Keratinocyte (primary cell): ENCODE data around the gene KAT2B. TPM values are rescaled to one million over a fixed set of nuclear protein-coding genes. Genes with fewer than 3 reads are reported as not detected.
A peak's percentile ranks its signal among the peaks of the same experiment; 100 is the strongest.

ENCODE experiments used
- DNase-seq: peaks from one replicate; pipeline ENCODE4 v3.0.0-alpha.2; 2011; ENCODE audit warnings: low read depth, missing footprints, low spot score
- FAIRE-seq: peaks from 2 replicates; lab custom pipeline; 2011; peaks lifted over from hg19 to GRCh38; lab: Jason Lieb, UNC
- H2AFZ ChIP-seq: 2 replicates; pipeline ENCODE4 v1.6.0; 2012; ENCODE audit warnings: low read length, control low read depth, inconsistent platforms; ENCODE audit not compliant: control insufficient read depth
- H3K27ac ChIP-seq: 2 replicates; pipeline ENCODE4 v1.5.1; 2011; ENCODE audit warnings: low read length; ENCODE audit not compliant: control insufficient read depth, insufficient read depth
- H3K27me3 ChIP-seq: 3 replicates; pipeline ENCODE4 v1.6.0; 2011; ENCODE audit warnings: low read length; ENCODE audit not compliant: control insufficient read depth, insufficient read depth; ENCODE audit errors: extremely low read depth
- H3K36me3 ChIP-seq, 2 experiments: 2 replicates in 1 of 2; 3 replicates in 1 of 2; pipeline ENCODE4 v1.5.1; 2011; ENCODE audit warnings: low read length in 2 of 2, mild to moderate bottlenecking in 1 of 2; ENCODE audit not compliant: control insufficient read depth in 2 of 2, insufficient read depth in 2 of 2; ENCODE audit errors: extremely low read depth in 1 of 2
- H3K4me1 ChIP-seq: 3 replicates; pipeline ENCODE4 v1.5.1; 2011; ENCODE audit warnings: low read length; ENCODE audit not compliant: control insufficient read depth, insufficient read depth; ENCODE audit errors: extremely low read depth
- H3K4me2 ChIP-seq: 3 replicates; pipeline ENCODE4 v1.6.0; 2011; ENCODE audit warnings: low read depth, low read length; ENCODE audit not compliant: control insufficient read depth, insufficient read depth; ENCODE audit errors: extremely low read depth
- H3K4me3 ChIP-seq, 3 experiments: fragments of 200-600 bp in 1 of 3; sonication (generic) in 1 of 3; 2 replicates in 2 of 3; 3 replicates in 1 of 3; pipeline ENCODE4 v1.5.1; 2011 to 2016; ENCODE audit warnings: low read length in 3 of 3, mild to moderate bottlenecking in 3 of 3, control low read depth in 2 of 3, inconsistent platforms in 1 of 3, low read depth in 1 of 3, mixed read lengths in 1 of 3, mixed run types in 1 of 3, moderate library complexity in 1 of 3; ENCODE audit not compliant: control insufficient read depth in 2 of 3, insufficient read depth in 2 of 3; ENCODE audit errors: extremely low read depth in 1 of 3
- H3K79me2 ChIP-seq: 2 replicates; pipeline ENCODE4 v1.6.0; 2012; ENCODE audit warnings: low read length; ENCODE audit not compliant: control insufficient read depth, insufficient read depth
- H3K9ac ChIP-seq: 3 replicates; pipeline ENCODE4 v1.6.0; 2011; ENCODE audit warnings: low read length; ENCODE audit not compliant: control insufficient read depth, insufficient read depth; ENCODE audit errors: extremely low read depth
- H3K9me1 ChIP-seq: 3 replicates; pipeline ENCODE4 v1.6.0; 2011; ENCODE audit warnings: low read length; ENCODE audit not compliant: control insufficient read depth, insufficient read depth; ENCODE audit errors: extremely low read depth
- H3K9me3 ChIP-seq: 2 replicates; pipeline ENCODE4 v1.5.1; 2012; ENCODE audit warnings: low read depth, low read length; ENCODE audit not compliant: control insufficient read depth
- H4K20me1 ChIP-seq: 3 replicates; pipeline ENCODE4 v1.6.0; 2011; ENCODE audit warnings: low read length; ENCODE audit not compliant: control insufficient read depth, insufficient read depth; ENCODE audit errors: extremely low read depth
- EZH2 ChIP-seq: IDR thresholded peaks from one replicate; pipeline ENCODE4 v1.6.1; 2012; ENCODE audit warnings: inconsistent platforms, mild to moderate bottlenecking, low read length, moderate library complexity
- dilution Hi-C: fragments of 300-500 bp; cut with MboI; formaldehyde crosslinking; loops from one replicate; pipeline ENCODE4 v1.7.0; 2020; ENCODE audit warnings: low sequenced_read_pairs; ENCODE audit not compliant: extremely low pct_ligation_motif_present
- polyA plus RNA-seq, 5 experiments: library from polyadenylated mRNA; depleted of rRNA in 3 of 5; stranded (reverse) in 3 of 5; stranded (forward) in 1 of 5; unstranded in 1 of 5; fragments of >200 nt; gene quantifications; 1 replicate in 1 of 5; 2 replicates in 3 of 5; 3 replicates in 1 of 5; pipeline versions ENCODE4 v1.2.1 to v1.2.3, GENCODE V29; 2011 to 2012; ENCODE audit warnings: missing spikeins in 2 of 5, low read depth in 1 of 5, low replicate concordance in 1 of 5
- TF ChIP-seq, protein P1 (sequence below), 3 experiments: IDR thresholded peaks in 1 of 3; conservative IDR thresholded peaks in 1 of 3; optimal IDR thresholded peaks in 1 of 3; 2 replicates in 2 of 3; 3 replicates in 1 of 3; pipeline versions ENCODE3 to v1.5.1; 2011; ENCODE audit warnings: low read length in 3 of 3, mild to moderate bottlenecking in 3 of 3, moderate library complexity in 2 of 3, control low read depth in 1 of 3, inconsistent platforms in 1 of 3; ENCODE audit not compliant: insufficient read depth in 2 of 3; ENCODE audit errors: extremely low read depth in 1 of 3

Gene KAT2B
- polyA plus RNA-seq, 1 donor (not counting 4 experiments of a cell fraction or from before 2014, with no cell fraction given), result 4.6 TPM

DNA sequence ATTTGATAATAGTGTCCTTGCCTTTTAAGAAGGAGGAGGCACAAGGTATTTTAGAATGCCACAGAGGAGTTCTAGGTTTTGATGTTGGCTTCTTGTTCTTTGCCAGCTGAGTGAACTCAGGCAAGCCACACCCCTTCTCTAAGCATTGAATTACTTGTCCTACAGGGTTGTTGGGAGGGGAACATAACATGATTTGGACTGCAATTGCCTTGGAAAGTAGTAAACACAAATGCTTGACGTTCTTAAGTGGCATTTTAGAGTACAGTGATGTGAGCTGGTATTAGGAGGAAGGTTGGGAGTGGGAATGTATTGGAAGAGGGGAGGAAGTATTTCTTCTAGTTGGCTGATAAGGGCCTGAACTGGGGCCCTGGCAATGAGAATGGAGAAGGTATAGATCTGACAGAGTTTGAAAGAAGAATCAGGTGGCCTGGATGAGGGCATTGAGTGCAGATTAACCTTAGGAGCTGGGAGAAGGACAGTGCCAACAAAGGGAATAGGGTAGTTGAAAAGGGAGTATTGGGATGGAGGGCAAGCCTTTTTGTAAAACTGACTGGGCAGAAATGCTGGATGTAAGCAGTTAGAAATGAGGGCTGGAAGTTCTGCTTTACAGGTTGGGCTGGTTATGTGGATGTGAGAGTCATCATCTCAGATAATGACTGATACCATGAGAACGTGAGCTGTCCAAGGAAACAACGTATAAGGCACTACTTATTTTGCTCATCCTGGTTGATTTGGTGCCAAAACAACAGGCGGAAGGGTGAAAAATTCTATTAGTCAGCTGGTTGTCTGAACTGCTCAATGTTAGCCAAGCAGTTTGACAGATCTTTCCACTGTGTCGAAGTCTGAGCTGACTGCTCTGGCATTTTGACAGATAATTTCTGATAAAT is 16.7 kb downstream of the KAT2B start:
- H3K4me3 ChIP-seq, result peak overlapping the region in 2 of 3 experiments; percentile 16 to 30
- H2AFZ ChIP-seq, result no peak overlapping the region
- H3K79me2 ChIP-seq, result no peaks in the 10 kb centered on the region
- H3K4me1 ChIP-seq, result peaks cover 47% of the 10 kb centered on the region
- no peaks in the 10 kb centered on the region for H3K9me1 ChIP-seq
- peak overlapping the region; percentile 86 for H3K4me2 ChIP-seq
- H3K9ac ChIP-seq, result peak overlapping the region; percentile 57
- dilution Hi-C loops, result no loop called here
- no peaks in the 10 kb centered on the region for H3K27me3 ChIP-seq
- no peaks in the 10 kb centered on the region for H3K36me3 ChIP-seq
- FAIRE-seq (peak; percentile 87), DNase-seq (peak; percentile 100)
- no peaks in the 10 kb centered on the region for H4K20me1 ChIP-seq
- H3K27ac ChIP-seq, result peak overlapping the region; percentile 94
- no peaks in the 10 kb centered on the region for H3K9me3 ChIP-seq
- TF ChIP-seq, protein P1, sequence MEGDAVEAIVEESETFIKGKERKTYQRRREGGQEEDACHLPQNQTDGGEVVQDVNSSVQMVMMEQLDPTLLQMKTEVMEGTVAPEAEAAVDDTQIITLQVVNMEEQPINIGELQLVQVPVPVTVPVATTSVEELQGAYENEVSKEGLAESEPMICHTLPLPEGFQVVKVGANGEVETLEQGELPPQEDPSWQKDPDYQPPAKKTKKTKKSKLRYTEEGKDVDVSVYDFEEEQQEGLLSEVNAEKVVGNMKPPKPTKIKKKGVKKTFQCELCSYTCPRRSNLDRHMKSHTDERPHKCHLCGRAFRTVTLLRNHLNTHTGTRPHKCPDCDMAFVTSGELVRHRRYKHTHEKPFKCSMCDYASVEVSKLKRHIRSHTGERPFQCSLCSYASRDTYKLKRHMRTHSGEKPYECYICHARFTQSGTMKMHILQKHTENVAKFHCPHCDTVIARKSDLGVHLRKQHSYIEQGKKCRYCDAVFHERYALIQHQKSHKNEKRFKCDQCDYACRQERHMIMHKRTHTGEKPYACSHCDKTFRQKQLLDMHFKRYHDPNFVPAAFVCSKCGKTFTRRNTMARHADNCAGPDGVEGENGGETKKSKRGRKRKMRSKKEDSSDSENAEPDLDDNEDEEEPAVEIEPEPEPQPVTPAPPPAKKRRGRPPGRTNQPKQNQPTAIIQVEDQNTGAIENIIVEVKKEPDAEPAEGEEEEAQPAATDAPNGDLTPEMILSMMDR (optimal IDR thresholded peaks at IDR 0.05 in 1 of 3, IDR thresholded peaks at IDR 0.05 in 1 of 3, conservative IDR thresholded peaks at IDR 0.05 in 1 of 3; ENCODE audit: extremely low read depth in 1 of 3, insufficient read depth in 2 of 3, low read length in 3 of 3), result no peak

GRCh38 chr3:20057612-20058180 is 17.4 kb downstream of the KAT2B start:
- Histone ChIP-seq H3K9me1 (no peaks in the 10 kb centered on the region), H3K4me3 (no peak overlapping the region), H3K4me2 (peak overlapping the region; percentile 38), H3K4me1 (peaks cover 47% of the 10 kb centered on the region), H3K27me3 (no peaks in the 10 kb centered on the region), H3K9ac (peak overlapping the region; percentile 15), H3K79me2 (no peaks in the 10 kb centered on the region), H3K36me3 (no peaks in the 10 kb centered on the region), H3K27ac (peak overlapping the region; percentile 64), H3K9me3 (no peaks in the 10 kb centered on the region), H2AFZ (no peak overlapping the region), H4K20me1 (no peaks in the 10 kb centered on the region)
- TF ChIP-seq, protein P1 (optimal IDR thresholded peaks at IDR 0.05 in 1 of 3, IDR thresholded peaks at IDR 0.05 in 1 of 3, conservative IDR thresholded peaks at IDR 0.05 in 1 of 3; ENCODE audit: extremely low read depth in 1 of 3, insufficient read depth in 2 of 3, low read length in 3 of 3), result no peak
- no peak for TF ChIP-seq EZH2
- dilution Hi-C loops, result no loop called here
- FAIRE-seq (no peak), DNase-seq (no peak)
